H9 (cell line): ENCODE data around the gene SMCHD1. TPM values are rescaled to one million over a fixed set of nuclear protein-coding genes. Genes with fewer than 3 reads are reported as not detected.
"Not testable (repeated sequence)": the region's sequence is repeated elsewhere in the genome, so short reads cannot be mapped to it uniquely, and the experiment has no call there.

Source experiments
- DNase-seq: peaks from one replicate; pipeline ENCODE4 v3.0.0-alpha.2; 2017
- H2AFZ ChIP-seq: one replicate; pipeline ENCODE4 v1.6.1; 2013; ENCODE audit warnings: mild to moderate bottlenecking, low read length, control low read depth, moderate library complexity
- H2AK5ac ChIP-seq: 2 replicates; pipeline ENCODE4 v1.6.1; 2013; ENCODE audit warnings: low read length, control low read depth, mixed read lengths; ENCODE audit not compliant: insufficient read length
- H2BK120ac ChIP-seq: one replicate; pipeline ENCODE4 v1.6.1; 2013; ENCODE audit warnings: low read depth, mild to moderate bottlenecking, low read length, control low read depth, inconsistent platforms; ENCODE audit not compliant: poor library complexity, severe bottlenecking
- H2BK12ac ChIP-seq: 2 replicates; pipeline ENCODE4 v1.6.1; 2013; ENCODE audit warnings: low read length, control low read depth, mixed read lengths, low read depth; ENCODE audit not compliant: insufficient read length
- H2BK15ac ChIP-seq: 2 replicates; pipeline ENCODE4 v1.6.1; 2013; ENCODE audit warnings: low read depth, low read length, control low read depth
- H2BK20ac ChIP-seq: one replicate; pipeline ENCODE4 v1.6.1; 2013; ENCODE audit warnings: low read depth, mild to moderate bottlenecking, low read length, control low read depth, inconsistent platforms; ENCODE audit not compliant: poor library complexity, severe bottlenecking
- H2BK5ac ChIP-seq: 2 replicates; pipeline ENCODE4 v1.6.1; 2013; ENCODE audit warnings: low read length, control low read depth, mixed read lengths; ENCODE audit not compliant: insufficient read length
- H3K14ac ChIP-seq: 2 replicates; pipeline ENCODE4 v1.6.1; 2013; ENCODE audit warnings: low read length, control low read depth; ENCODE audit not compliant: insufficient read depth
- H3K18ac ChIP-seq: 2 replicates; pipeline ENCODE4 v1.6.1; 2013; ENCODE audit warnings: low read depth, mild to moderate bottlenecking, mixed read lengths, low read length, control low read depth; ENCODE audit not compliant: insufficient read length
- H3K23ac ChIP-seq: 2 replicates; pipeline ENCODE4 v1.6.1; 2013; ENCODE audit warnings: low read length, control low read depth, mixed read lengths, low read depth; ENCODE audit not compliant: insufficient read length
- H3K23me2 ChIP-seq: 2 replicates; pipeline ENCODE4 v1.6.1; 2013; ENCODE audit warnings: low read depth, mild to moderate bottlenecking, mixed read lengths, low read length, control low read depth; ENCODE audit not compliant: insufficient read length, poor library complexity, severe bottlenecking
- H3K27ac ChIP-seq: 2 replicates; pipeline ENCODE4 v1.5.1; 2013; ENCODE audit warnings: low read length, control low read depth, mixed read lengths, low read depth; ENCODE audit not compliant: insufficient read length
- H3K27me3 ChIP-seq: 2 replicates; pipeline ENCODE4 v1.6.1; 2013; ENCODE audit warnings: low read length, control low read depth, inconsistent platforms; ENCODE audit not compliant: insufficient read depth
- H3K4ac ChIP-seq: 2 replicates; pipeline ENCODE4 v1.6.1; 2013; ENCODE audit warnings: low read depth, mild to moderate bottlenecking, control low read depth, inconsistent platforms, low read length, moderate library complexity
- H3K4me1 ChIP-seq: 2 replicates; pipeline ENCODE4 v1.6.1; 2013; ENCODE audit warnings: low read length, control low read depth, inconsistent platforms; ENCODE audit not compliant: insufficient read depth
- H3K4me2 ChIP-seq: 2 replicates; pipeline ENCODE4 v1.6.1; 2013; ENCODE audit warnings: low read length, control low read depth, mixed read lengths; ENCODE audit not compliant: insufficient read length, insufficient read depth
- H3K56ac ChIP-seq: 2 replicates; pipeline ENCODE4 v1.6.1; 2013; ENCODE audit warnings: low read depth, mild to moderate bottlenecking, mixed read lengths, low read length, control low read depth; ENCODE audit not compliant: insufficient read length
- H3K79me1 ChIP-seq: 2 replicates; pipeline ENCODE4 v1.6.1; 2013; ENCODE audit warnings: low read depth, mild to moderate bottlenecking, moderate library complexity, low read length, control low read depth, inconsistent platforms; ENCODE audit not compliant: insufficient read depth, poor library complexity, severe bottlenecking
- H3K79me2 ChIP-seq: 2 replicates; pipeline ENCODE4 v1.6.1; 2013; ENCODE audit warnings: low read length, control low read depth, inconsistent platforms; ENCODE audit not compliant: insufficient read depth
- H3K9ac ChIP-seq: 2 replicates; pipeline ENCODE4 v1.6.1; 2013; ENCODE audit warnings: low read length, control low read depth, mixed read lengths; ENCODE audit not compliant: insufficient read length; ENCODE audit errors: extremely low read depth
- H3K9me3 ChIP-seq: one replicate; pipeline ENCODE4 v1.6.1; 2013; ENCODE audit warnings: low read depth, low read length, inconsistent platforms; ENCODE audit not compliant: control insufficient read depth
- H3T11ph ChIP-seq: one replicate; pipeline ENCODE4 v1.6.1; 2013; ENCODE audit warnings: mild to moderate bottlenecking, low read length, control low read depth, inconsistent platforms
- H4K20me1 ChIP-seq: one replicate; pipeline ENCODE4 v1.6.1; 2013; ENCODE audit not compliant: control insufficient read depth, insufficient read length, insufficient read depth
- H4K5ac ChIP-seq: 2 replicates; pipeline ENCODE4 v1.6.1; 2013; ENCODE audit warnings: low read depth, mild to moderate bottlenecking, mixed read lengths, low read length, control low read depth; ENCODE audit not compliant: insufficient read length
- H4K8ac ChIP-seq: replicated peaks from 2 replicates; pipeline ENCODE4 v1.6.1; 2013; ENCODE audit warnings: low read length, control low read depth, mixed read lengths, low read depth; ENCODE audit not compliant: insufficient read length
- H4K91ac ChIP-seq: 2 replicates; pipeline ENCODE4 v1.6.1; 2013; ENCODE audit warnings: low read depth, mild to moderate bottlenecking, moderate library complexity, mixed read lengths, low read length, control low read depth; ENCODE audit not compliant: insufficient read length
- H3K27ac Mint-ChIP-seq, 3 experiments: 2 replicates in 2 of 3; 3 replicates in 1 of 3; pipeline ENCODE4 v1.8.0; 2020 to 2021; ENCODE audit warnings: mixed read lengths in 3 of 3, mild to moderate bottlenecking in 1 of 3, moderate library complexity in 1 of 3
- H3K27me3 Mint-ChIP-seq: 2 replicates; pipeline ENCODE4 v1.8.0; 2021; ENCODE audit warnings: low read depth, mild to moderate bottlenecking, moderate library complexity, mixed read lengths
- H3K36me3 Mint-ChIP-seq, 3 experiments: 2 replicates in 2 of 3; 3 replicates in 1 of 3; pipeline ENCODE4 v1.8.0; 2020 to 2021; ENCODE audit warnings: low read depth in 3 of 3, mixed read lengths in 3 of 3; ENCODE audit not compliant: insufficient read depth in 1 of 3
- H3K4me1 Mint-ChIP-seq, 2 experiments: 2 replicates each; pipeline ENCODE4 v1.8.0; 2020; ENCODE audit warnings: mixed read lengths in 2 of 2
- H3K4me3 Mint-ChIP-seq, 2 experiments: 2 replicates in 1 of 2; 3 replicates in 1 of 2; pipeline ENCODE4 v1.8.0; 2020 to 2021; ENCODE audit warnings: mild to moderate bottlenecking in 2 of 2, mixed read lengths in 2 of 2, moderate library complexity in 1 of 2
- H3K9me3 Mint-ChIP-seq, 2 experiments: 2 replicates in 1 of 2; 3 replicates in 1 of 2; pipeline ENCODE4 v1.8.0; 2020; ENCODE audit warnings: mild to moderate bottlenecking in 2 of 2, mixed read lengths in 2 of 2, moderate library complexity in 1 of 2
- total RNA-seq: library from RNA; stranded (reverse); gene quantifications from 2 replicates; pipeline ENCODE4 v1.2.1, GENCODE V29; 2021

Gene SMCHD1
- total RNA-seq, 1 experiment from 2014 or later = 53.5 TPM

DNA sequence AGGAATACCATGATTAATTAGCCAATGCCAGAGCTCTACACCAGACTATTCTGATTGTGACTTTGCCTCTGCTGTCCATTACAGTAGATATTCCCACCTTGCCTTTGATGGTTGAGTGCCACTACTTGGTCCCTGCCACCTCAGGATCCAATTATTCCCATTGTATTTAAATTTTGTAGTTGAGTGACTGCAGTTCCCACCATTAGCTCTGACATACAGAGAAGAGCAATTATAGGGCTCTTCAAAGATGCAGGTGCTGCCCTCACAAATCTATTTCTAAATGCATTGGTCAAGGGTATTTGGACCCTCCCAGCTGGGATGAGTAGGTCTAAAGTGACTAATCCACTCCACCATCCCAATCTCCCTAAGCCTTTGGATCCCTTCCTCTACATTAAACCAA is 181.8 kb downstream of the SMCHD1 start:
- H2AFZ ChIP-seq, H4K5ac ChIP-seq, H3K56ac ChIP-seq, H3K27me3 ChIP-seq, H3K79me1 ChIP-seq, DNase-seq, H3K27ac ChIP-seq, H3K4me2 ChIP-seq, H2AK5ac ChIP-seq, H3K4me1 ChIP-seq, H2BK120ac ChIP-seq, H4K20me1 ChIP-seq, H2BK12ac ChIP-seq, H4K8ac ChIP-seq, H3K18ac ChIP-seq, H2BK15ac ChIP-seq, H3K4me3 Mint-ChIP-seq, H2BK5ac ChIP-seq, H3K23ac ChIP-seq, H3T11ph ChIP-seq, H3K14ac ChIP-seq, H4K91ac ChIP-seq, H3K23me2 ChIP-seq, H3K4me1 Mint-ChIP-seq, H3K4ac ChIP-seq, H3K79me2 ChIP-seq, H3K36me3 Mint-ChIP-seq, H3K27ac Mint-ChIP-seq, H2BK20ac ChIP-seq, H3K9ac ChIP-seq, H3K9me3 ChIP-seq: not testable (repeated sequence)
- H3K27me3 Mint-ChIP-seq = peaks cover 26% of the 10 kb centered on the region
- H3K9me3 Mint-ChIP-seq = peaks cover 6 to 12% of the 10 kb centered on the region in 2 experiments; a peak in 4 of 5 replicates
